OCI-M2 (cell line): Measurements from ENCODE around the gene METTL15.
"Not testable (repeated sequence)": the region's sequence is repeated elsewhere in the genome, so short reads cannot be mapped to it uniquely, and the experiment has no call there.

Source experiments
- DNase-seq: peaks from one replicate; lab custom pipeline; 2025; ENCODE audit not compliant: unreplicated experiment; lab: John Stamatoyannopoulos, UW

Gene METTL15

DNA sequence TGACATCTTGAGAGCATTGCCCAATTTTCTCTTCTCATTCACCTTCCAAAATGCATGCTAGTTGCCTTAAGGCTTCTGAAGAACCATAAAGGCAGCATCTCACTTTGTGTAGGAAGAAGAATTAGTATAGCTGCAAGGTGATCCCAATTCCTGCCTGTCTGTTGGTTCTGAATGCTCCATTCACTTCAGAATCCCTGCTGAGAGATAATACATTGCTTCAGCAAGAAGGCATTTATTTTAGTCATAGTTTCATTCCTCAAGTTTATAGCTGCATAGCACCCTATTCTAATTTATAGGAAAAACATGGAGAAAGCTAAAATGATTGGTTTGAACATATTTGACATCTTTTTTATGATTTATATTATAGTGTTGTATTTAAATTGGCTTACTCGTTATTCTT lies 181.3 kb downstream of the METTL15 start:
- no peak for DNase-seq

DNA sequence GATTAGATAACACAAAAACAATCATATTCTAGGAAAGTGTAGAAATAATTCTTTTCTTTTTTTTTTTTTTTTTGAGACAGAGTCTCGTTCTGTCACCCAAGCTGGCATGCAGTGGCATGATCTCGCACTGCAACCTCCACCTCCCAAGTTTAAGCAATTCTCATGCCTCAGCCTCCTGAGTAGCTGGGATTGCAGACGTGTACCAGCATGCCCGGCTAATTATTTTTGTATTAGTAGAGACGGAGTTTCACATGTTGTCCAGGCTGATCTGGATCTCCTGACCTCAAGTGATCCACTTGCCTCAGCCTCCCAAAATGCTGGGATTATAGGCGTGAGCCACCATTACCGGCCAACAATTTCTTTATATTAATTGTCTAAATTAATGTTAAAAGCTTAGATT lies 182.8 kb downstream of the METTL15 start:
- not testable (repeated sequence) for DNase-seq

DNA sequence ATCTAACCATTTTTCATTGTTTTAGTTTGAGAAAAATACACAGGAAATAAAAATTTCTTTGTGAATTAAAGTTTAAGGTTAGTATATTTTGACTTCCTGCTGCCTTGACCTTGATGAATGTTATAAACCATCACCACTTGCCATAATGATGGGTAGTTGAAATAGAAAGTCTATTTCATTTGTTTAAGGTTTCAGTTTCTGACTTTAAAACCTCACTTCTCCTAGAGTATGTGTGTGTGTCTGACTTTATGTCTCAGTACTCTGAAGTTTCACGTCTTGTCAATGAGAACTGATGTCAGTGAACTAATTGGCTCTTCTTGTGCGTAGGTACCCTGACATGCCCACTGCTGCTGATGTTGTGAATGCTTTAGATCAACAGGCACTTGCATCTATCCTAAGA lies 188.2 kb downstream of the METTL15 start:
- DNase-seq: no peak

DNA sequence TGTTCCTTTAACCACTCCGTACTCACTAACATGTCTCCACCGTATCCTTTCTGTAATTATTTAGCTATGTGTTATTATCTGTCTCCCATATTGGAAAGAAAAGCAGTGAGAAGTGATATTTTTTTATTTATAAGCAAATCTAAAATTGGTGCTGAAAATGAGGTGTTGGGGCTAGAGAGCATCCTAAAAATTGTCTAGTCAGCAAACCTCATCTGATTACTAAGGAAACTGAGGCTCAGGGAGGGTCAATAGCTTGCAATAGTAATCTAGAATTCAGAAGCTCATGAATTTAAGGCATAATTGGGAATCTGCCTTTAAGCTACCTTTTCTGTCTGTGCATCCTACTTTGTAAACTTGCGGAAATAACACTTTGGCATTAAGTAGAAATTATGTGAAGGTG lies 190.0 kb downstream of the METTL15 start:
- DNase-seq: no peak

DNA sequence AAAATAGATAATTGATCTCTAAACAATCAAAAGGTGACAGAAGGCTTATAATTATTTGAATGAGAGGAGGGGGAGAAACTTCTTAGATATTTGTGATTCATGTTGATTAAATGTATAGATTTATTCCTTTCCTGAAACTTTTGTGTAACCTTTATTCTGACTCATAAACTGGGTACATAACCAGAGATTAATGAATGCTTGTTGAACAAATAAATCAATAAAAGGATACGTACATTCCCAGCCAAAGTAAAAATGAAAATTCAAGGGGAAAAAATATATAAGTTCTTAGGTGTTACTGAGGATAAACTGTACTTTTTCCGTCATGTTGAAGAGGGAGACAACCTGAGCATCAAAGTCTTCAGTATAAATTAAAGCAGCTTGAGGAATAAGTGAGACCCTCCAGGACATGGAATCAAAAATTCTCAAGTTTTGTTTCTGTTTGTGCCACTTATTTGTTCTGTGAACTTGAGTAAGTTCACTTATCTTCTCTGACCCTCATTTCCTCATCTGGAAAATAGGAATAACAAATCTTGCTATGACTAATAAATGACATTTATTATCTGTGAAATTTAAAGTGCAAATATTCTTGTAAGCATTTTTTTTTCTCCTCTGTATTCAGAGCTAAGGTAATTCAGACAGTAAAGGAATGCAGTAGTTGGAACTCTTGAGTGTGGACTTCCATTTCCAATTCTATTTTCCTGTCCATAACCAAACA lies 195.4 kb downstream of the METTL15 start:
- DNase-seq: no peak

DNA sequence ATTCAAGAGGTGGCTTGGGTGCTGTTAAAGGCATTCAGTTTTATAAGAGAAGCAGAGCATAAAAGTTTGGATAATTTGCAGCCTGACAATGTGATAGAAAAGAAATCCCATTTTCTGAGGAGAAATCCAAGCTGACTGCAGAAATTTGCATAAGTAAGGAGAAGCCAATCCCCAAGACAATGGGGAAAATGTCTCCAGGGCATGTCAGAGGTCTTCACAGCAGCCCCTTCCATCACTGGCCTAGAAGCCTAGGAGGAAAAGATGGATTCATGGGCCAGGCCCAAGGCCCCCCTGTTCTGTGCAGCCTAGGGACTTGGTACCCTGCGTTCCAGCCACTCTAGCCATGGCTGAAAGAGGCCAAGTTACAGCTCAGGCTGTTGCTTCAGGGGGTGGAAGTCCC lies 207.3 kb downstream of the METTL15 start:
- DNase-seq: no peak

DNA sequence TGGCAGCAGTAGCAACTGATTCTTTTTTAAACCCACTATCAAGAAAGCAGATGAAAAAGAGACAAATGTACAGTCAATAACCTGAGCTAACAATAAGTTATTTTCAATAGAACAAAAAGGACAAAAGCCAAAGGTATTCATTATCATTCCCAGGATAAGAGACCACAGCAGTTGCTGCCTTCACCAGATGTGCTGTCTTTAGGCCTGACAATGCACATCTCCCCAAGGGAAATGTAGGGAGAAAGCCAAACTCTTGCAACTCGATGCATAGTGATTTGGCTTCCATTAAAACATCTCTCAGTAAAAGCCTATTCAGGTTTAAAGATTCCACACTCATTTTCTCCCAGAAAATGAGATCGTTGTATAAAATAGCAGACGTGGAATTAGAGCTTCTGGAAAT lies 210.7 kb downstream of the METTL15 start:
- DNase-seq: no peak

DNA sequence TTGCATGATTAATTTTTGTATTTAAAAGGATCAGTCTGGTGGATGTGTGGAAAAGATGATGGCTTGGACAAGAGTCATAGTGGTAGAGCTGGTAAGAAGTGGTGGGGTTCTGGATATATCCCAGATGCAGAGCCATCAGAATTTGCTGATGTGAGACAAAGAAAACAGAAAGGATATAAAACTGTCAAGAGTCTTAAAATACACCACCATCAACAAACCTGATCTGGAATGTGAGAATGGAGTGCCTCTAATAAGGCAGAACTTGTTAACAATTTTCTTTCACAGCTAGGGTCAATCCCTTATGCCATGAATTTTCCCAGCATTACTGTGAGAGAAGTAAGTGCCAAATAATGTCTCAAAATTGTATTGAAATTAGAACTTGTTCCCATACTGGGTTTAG lies 215.4 kb downstream of the METTL15 start:
- no peak for DNase-seq

DNA sequence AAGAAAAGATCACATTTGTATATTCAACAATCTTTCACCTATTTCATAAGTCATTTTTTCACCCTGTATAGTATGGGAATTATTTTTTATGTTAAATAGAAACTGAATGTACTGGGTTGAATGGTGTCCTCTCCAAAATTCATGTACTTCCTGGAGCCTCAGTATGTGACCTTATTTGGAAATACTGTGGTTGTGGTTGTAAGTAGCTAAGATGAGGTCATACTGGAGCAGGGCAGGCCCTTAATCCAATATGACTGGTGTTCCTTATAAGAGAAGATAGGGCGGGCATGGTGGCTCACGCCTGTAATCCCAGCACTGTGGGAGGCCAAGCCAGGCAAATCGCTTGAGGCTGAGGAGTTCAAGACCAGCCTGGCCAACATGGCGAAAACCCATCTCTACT lies 224.2 kb downstream of the METTL15 start:
- not testable (repeated sequence) for DNase-seq

DNA sequence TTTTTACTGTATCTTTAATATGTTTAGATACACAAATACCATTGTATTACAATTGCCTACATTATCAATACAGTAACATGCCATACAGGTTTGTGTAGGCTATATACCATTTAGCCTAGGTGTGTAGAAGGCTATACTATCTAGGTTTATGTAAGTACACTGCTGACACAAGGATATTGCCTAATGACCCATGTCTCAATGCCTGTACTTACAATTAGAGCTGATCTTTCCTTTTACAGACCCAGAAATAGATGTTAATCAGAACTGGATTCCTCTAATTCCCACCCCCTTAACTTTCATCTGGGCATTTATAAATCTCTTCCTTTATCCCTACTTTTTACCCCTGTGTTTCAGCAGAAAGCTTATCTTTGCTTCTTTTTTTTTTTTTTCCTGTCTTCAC lies 229.5 kb downstream of the METTL15 start:
- no peak for DNase-seq

DNA sequence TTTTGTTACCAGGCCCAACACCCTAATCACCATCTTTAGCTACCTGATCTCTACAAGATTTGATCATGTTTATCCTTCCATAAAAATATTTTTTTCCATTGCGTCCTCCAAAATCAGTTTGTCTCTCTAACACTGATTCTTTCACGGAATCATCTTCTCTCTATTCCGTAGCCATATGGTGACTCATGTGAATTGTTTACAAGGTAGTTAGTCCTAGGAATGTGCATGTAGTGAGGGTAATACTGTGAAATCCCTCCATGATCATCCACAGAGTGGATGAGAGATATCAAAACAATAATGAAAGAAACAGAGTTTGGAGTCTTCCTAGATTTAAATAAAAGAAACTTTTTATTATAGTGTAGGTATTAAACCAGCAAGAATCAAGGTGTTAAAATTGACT lies 230.2 kb downstream of the METTL15 start:
- no peak for DNase-seq

DNA sequence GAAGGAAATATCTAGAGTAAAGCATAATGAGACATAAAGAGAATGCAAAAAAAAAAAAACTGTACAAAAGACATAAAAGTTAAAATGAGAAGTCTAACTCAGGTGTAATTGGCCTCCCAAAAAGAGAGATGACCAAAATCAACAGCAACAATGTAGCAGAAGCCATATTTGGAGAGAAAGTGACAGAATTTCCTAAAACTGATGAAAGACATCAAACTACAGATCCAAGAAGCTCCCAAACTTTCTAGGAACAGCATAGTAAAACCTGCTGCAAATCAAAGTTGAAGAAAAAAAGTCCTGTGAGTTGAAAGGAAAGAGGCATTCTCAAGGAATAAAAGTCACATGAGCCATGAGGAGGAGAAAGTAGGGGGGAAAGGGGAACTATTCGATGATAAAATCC lies 231.3 kb downstream of the METTL15 start:
- DNase-seq: no peak

DNA sequence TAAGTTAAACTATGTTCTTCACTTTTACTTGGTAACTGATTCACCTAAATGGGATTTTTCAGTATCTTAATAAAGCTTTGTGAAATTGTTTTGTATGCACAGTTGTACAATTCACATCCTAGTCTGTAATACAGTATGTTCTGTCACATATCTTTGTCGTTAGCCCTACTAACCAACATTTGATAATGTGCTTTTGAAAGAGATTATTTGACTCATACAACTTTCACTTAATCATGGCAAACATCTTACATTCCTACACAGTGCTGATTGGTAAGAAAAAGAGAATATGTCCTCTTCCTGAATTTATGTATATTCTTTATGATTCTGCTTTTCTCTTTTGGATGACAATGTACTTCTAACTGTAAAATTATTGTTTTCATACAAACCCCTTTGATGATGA lies 234.5 kb downstream of the METTL15 start:
- DNase-seq: no peak

DNA sequence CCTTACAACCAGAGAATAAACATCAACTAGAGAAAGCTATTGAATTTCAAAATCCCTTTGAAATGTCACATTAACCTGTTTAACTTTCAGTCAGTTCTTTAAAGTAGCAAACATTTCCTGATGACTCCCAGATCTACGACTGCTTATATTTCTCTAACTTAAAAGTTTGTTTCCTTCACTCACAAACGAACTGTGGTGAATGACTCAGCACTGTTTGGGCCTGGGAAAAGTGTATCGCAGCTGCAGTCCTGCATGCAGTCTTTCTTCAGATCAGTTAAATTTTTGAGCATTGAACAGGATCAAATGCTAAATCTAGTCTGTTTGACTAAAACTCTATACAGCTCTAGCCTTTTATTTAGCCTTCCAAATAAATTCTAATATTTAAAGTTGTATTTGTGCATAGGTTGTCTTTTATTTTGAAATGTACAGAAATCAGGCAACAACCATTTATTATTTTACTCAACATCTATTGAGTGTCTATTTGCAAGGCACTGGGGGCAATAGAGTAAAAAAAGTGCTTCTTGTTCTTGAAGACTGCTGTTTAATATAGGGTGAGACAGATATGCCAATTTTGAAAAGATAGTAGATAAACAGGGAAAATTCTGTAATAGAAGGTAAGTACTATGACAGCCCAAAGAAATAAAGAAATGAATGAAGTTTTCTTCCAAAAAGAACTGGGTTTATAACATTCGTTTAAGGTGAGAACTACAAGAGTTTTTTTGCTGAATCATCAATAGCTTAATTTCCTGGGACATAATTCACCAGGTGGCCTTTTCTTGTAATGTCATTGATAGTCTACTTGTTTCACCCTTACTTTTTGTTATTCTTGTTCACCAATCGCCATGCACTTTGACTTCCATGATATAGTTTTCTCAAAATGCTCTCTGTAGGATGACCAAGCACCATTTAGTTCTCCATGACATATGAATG lies 235.4 kb downstream of the METTL15 start:
- DNase-seq: no peak

DNA sequence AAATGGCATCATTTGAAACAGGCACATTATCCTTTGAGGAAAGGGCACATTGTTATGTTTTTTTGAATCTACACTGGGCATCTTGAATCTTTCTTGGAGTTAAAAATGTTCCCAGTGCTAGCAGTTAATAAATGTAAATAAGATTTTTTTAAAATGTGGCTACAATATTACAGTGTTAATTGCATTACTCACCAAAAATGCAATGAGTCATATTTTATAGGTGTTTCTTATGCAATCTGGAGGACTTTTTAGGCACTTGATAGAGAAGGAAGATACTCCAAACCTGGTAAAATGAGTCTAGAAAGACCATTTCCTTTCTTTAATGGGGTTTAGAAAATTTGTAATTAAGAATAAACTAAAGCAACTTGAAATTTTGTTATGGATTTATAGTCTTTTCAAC lies 238.0 kb downstream of the METTL15 start:
- no peak for DNase-seq

DNA sequence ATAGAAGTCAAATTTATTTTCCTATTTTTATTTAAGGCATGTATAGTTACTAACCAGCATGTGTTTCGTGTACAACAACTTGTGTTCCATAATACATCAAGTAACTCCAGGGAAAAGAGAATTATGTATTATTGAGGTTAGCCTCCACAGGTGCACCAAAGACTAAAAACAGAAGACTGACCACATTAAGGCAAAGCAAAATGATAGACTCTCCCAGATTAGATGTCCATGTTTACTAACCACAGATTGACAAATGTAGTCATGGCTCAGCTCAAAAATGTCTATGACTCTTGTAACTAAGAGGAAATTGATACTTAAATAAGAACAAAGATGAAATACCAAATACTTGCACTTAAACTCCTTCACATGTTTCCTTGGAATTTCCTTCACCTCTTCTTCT lies 238.5 kb downstream of the METTL15 start:
- no peak for DNase-seq

DNA sequence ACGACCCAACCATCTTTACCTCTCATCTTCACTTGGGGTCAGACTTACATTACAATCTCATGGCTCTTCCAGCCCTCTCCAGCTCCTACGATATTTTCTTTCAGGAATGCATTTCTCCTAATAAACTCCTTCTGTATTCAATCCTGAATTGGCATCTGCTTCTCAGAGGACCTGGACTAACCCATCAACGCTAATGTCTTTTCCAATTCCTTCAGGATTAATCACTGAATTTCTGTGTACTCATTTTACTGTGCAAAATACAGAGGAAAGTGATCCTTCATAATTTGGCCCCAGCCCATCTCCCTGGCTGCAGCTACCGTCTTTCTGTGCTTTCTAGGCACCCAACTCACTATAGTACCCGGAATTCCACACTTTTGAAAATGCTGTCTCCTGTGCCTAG lies 239.2 kb downstream of the METTL15 start:
- DNase-seq: no peak

DNA sequence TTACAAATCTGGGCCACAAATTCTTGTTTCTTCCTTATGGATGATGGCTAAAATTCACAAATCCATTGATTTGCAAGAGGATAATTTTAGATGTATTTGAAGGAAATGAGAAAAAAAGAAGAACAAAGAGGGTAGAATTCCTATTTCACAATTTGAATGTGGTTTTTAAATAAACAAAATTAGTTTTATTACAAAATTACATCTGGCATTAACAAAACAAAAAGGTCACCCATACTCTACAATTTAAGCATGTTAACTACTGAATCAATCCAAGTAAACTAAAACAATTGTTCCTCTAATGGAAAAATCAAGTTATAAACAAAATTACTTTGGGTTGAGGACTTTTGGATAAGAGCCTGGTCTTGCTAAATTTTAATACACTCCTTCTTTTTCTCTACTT lies 242.0 kb downstream of the METTL15 start:
- no peak for DNase-seq

DNA sequence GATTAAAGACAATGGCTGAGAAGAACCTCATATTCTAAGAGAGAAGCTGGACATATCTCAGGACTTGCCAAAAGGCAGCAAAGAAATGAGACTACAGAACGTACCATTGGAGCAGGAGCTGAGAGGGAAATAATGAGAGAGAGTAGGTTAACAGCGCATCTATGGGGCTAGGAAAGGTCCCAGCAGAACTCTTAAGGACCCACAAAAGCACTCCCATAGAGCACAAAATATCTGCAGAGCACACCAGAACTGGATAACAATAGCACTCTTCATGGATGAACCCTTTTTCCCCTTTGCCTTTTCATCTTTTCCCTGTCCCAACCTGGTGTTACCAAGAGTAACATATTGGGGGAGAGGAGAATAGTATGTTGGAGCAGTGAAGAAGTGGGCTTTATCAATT lies 245.8 kb downstream of the METTL15 start:
- DNase-seq: no peak

DNA sequence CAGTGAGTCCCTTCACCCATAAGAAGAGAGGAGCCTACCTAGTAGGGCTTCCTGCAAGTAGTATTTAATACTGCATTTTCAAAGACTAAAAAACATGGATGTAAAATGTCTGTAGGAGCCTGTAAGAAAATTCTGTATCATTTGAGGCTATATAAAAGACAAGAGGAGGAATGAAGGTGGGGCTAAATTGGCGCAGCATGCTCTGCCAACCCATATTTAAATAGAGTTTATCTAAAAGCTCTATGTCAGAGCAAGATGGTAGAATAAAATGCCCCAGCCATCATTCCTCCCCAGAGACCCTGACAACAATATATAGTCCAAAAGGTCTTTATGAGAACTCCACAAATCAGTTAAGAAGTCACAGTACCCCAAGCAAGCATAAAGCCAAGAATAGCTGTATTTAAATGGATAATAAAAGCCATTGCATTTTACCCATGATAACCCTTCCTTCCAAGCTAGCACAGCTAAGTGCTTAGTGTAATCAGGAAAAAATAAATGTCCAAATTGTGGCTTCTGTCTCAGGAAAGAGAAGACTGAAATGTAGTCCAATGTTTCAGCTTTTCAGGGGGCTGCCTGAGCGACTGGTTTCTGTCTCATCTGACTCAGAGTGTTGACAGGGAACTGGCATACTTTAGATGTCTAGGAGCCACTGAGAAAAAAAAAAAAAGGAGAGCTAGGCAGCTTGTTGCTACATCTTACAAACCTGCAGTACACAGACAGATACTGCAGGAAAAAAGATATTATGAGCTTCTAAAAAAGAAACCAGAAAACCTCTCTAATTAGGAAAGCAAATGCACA lies 258.6 kb downstream of the METTL15 start:
- no peak for DNase-seq

DNA sequence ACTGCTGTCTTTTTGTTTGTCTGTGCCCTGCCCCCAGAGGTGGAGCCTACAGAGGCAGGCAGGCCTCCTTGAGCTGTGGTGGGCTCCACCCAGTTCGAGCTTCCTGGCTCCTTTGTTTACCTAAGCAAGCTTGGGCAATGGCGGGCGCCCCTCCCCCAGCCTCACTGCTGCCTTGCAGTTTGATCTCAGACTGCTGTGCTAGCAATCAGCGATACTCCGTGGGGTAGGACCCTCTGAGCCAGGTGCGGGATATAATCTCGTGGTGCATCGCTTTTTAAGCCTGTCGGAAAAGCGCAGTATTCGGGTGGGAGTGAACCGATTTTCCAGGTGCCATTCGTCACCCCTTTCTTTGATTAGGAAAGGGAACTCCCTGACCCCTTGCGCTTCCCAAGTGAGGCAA lies 269.9 kb downstream of the METTL15 start:
- not testable (repeated sequence) for DNase-seq
